ENCODE measurements around the gene MAPK9. TPM values are rescaled to one million over a fixed set of nuclear protein-coding genes. Genes with fewer than 3 reads are reported as not detected.
"Not testable (repeated sequence)": the region's sequence is repeated elsewhere in the genome, so short reads cannot be mapped to it uniquely, and the experiment has no call there.

Gene MAPK9
- total RNA-seq, 1 donor from 2014 or later, result 36.1 TPM

DNA sequence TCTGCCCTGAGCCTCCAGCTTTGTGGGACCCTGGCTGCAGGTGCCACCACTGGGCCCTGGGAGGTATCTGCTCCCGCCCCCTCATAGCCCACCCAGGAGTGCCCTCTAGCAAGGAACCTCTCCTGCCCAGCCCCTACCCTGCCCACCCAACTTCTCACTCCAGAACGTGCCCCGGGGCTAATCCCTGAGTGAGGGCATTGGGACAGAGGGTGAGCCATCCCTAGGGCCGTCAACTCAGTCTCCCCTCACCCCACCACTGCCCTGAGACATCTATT, 80.2 kb downstream of the MAPK9 start:
- no peak for DNase-seq (ENCODE audit: low read depth, low spot score)
- Mint-ChIP-seq H3K27me3 (ENCODE audit: low read depth) (peaks cover 5% of the 10 kb centered on the region), H3K4me3 (peak overlapping the region; percentile 0), H3K4me1 (peaks cover 6% of the 10 kb centered on the region), H3K36me3 (ENCODE audit: low read depth) (no peaks in the 10 kb centered on the region), H3K27ac (ENCODE audit: unreplicated experiment) (no peak overlapping the region), H3K9me3 (no peaks in the 10 kb centered on the region)
- TF ChIP-seq, protein P1, sequence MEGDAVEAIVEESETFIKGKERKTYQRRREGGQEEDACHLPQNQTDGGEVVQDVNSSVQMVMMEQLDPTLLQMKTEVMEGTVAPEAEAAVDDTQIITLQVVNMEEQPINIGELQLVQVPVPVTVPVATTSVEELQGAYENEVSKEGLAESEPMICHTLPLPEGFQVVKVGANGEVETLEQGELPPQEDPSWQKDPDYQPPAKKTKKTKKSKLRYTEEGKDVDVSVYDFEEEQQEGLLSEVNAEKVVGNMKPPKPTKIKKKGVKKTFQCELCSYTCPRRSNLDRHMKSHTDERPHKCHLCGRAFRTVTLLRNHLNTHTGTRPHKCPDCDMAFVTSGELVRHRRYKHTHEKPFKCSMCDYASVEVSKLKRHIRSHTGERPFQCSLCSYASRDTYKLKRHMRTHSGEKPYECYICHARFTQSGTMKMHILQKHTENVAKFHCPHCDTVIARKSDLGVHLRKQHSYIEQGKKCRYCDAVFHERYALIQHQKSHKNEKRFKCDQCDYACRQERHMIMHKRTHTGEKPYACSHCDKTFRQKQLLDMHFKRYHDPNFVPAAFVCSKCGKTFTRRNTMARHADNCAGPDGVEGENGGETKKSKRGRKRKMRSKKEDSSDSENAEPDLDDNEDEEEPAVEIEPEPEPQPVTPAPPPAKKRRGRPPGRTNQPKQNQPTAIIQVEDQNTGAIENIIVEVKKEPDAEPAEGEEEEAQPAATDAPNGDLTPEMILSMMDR (conservative IDR thresholded peaks at IDR 0.05), result no peak

DNA sequence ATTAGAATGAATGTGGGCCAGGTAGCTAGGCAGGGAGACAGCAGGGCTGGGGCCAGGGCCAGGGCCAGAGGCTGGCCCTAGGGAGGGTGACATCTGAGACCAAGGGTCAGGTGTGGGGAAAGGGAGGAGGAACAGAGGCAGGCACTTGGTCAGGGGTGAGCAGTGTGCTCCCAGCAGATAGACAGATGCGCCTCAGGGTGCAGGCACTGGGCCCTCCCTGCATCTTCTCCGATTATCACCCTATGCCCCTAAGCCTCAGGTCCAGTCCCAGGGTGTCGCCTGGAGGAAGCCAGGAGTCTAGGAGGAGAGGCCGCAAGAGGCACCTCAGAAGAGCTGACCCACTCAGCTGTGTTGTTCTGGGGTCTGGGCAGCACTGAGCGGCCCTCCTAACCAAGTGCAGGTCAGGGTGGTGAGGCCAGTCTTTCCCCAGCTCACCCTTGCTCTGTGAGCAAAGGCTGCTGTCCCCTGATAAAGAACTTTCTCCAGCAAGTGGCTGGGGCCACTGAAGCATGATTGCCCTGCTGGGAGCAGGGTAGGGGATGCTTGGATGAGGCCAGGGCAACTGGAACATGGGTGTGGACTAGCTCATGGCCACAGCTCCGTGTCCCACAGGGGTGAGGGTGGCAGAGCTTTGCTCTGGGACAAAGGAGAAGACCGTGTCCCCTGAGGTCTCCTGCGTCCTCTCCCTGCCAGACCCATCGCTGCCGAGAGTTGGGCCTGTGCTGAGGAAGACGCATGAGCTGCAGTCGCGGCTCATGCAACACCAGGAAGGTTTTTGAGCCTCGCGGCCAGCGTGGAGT, 80.7 kb downstream of the MAPK9 start:
- Mint-ChIP-seq H3K27me3 (ENCODE audit: low read depth) (peaks cover 5% of the 10 kb centered on the region), H3K9me3 (no peaks in the 10 kb centered on the region), H3K36me3 (ENCODE audit: low read depth) (no peaks in the 10 kb centered on the region), H3K27ac (ENCODE audit: unreplicated experiment) (no peak overlapping the region), H3K4me3 (peak overlapping the region; percentile 41), H3K4me1 (peaks cover 6% of the 10 kb centered on the region)
- TF ChIP-seq, protein P1 (conservative IDR thresholded peaks at IDR 0.05), result no peak
- no peak for DNase-seq (ENCODE audit: low read depth, low spot score)

GRCh38 chr5:180210077-180210476, 81.8 kb downstream of the MAPK9 start:
- H3K9me3 Mint-ChIP-seq; H3K4me1 Mint-ChIP-seq; H3K27me3 Mint-ChIP-seq (ENCODE audit: low read depth); H3K27ac Mint-ChIP-seq (ENCODE audit: unreplicated experiment); H3K36me3 Mint-ChIP-seq (ENCODE audit: low read depth); DNase-seq (ENCODE audit: low read depth, low spot score): not testable (repeated sequence)
- peak overlapping the region; percentile 74 for H3K4me3 Mint-ChIP-seq

DNA sequence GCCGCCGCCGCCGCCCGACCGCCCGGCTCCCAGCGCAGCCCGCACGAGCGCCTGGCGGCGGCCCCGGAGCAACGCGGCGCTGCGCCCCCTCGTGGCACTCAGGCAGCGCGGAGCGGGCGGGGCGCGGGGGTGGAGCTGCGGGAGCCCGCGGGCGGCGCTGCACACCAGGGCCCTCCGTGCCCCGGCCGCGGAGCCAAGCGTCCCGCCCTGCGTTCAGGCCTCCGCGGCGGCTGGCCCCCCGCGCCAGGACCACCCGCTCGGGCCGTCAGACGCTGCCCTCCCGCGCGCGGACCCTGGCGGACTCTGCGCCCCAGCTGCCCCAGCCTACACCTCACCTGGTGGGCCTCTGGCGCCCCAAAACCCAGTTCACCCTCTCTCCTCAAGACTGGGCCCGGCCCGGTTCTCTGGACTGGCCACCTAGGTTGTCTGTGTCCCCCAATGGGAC, 82.7 kb downstream of the MAPK9 start, which contains the start of gene RASGEF1C:
TSS of gene RASGEF1C (minus strand) at position 75 of the 445 bp plus-strand sequence. CDS start 71,159 bp downstream, outside the sequence.
- peaks cover 5% of the 10 kb centered on the region for H3K27me3 Mint-ChIP-seq (ENCODE audit: low read depth)
- TF ChIP-seq, protein P1 (conservative IDR thresholded peaks at IDR 0.05), result peak; percentile 59
- no peaks in the 10 kb centered on the region for H3K36me3 Mint-ChIP-seq (ENCODE audit: low read depth)
- H3K4me1 Mint-ChIP-seq, result peaks cover 6% of the 10 kb centered on the region
- peak within 1 kb of the TSS; percentile 74 for H3K4me3 Mint-ChIP-seq
- H3K27ac Mint-ChIP-seq (ENCODE audit: unreplicated experiment), result peak within 1 kb of the TSS; percentile 92
- peak; percentile 73 for DNase-seq (ENCODE audit: low read depth, low spot score)
- no peaks in the 10 kb centered on the region for H3K9me3 Mint-ChIP-seq

DNA sequence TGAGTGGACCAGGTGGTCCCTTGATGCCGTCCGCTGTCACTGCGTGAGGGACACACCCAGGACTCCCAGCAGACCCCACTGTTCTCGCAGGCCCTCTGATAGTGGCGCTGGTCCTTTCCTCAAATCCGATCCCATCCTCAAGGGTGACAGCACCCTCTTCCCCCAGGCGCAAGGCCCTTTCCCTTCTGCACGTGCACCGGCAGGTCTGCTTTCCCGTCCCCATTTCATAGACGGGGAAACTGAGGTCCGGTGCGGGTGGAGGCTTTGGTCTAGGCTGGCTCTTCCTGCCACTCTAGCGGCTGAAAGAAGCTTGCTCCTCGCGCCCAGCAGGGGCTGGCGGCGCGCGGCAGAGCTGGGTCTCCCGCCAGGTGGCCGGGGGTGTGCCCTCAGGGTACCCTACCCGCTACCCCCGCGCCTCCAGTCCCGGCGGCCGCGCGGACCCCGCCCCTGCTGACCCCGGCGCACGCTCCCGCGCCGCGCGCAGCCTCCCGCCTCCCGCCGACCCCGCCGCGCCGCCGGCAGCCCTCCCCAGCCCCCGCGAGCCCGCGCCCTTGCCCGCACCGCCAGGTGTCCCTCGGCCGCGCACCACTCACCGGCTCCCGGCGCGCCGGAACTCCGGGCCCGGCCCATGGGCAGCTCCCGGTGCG, 83.3 kb downstream of the MAPK9 start:
- H3K9me3 Mint-ChIP-seq, result no peaks in the 10 kb centered on the region
- TF ChIP-seq, protein P1 (conservative IDR thresholded peaks at IDR 0.05), result peak; percentile 28
- H3K4me3 Mint-ChIP-seq, result peak overlapping the region; percentile 49
- H3K36me3 Mint-ChIP-seq (ENCODE audit: low read depth), result no peaks in the 10 kb centered on the region
- DNase-seq (ENCODE audit: low read depth, low spot score), result peak; percentile 29
- H3K27me3 Mint-ChIP-seq (ENCODE audit: low read depth), result peaks cover 5% of the 10 kb centered on the region
- H3K27ac Mint-ChIP-seq (ENCODE audit: unreplicated experiment), result peak overlapping the region; percentile 92
- peaks cover 6% of the 10 kb centered on the region for H3K4me1 Mint-ChIP-seq

DNA sequence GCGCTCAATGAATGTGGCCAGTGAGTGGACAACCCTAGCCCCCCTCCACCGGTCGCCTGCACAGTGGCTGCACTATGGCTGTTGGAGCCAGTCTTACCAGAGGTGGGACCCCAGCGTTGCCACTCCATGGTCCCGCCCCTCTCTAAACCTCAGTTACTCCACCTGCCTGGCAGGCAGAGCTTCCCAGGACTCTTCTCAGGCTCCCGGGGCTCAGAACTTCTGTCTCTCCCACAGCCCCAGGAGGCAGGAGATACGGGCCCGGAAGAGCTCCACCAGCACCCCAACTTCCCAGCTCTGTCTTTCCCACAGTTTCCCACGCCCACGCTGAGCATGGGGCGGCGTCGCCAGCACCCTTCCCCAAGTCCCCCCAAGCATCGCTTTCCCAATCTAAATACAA, 83.8 kb downstream of the MAPK9 start:
- Mint-ChIP-seq H3K4me3 (peak overlapping the region; percentile 49), H3K36me3 (ENCODE audit: low read depth) (no peaks in the 10 kb centered on the region), H3K27me3 (ENCODE audit: low read depth) (peaks cover 5% of the 10 kb centered on the region), H3K27ac (ENCODE audit: unreplicated experiment) (no peak overlapping the region), H3K9me3 (no peaks in the 10 kb centered on the region), H3K4me1 (peaks cover 6% of the 10 kb centered on the region)
- TF ChIP-seq, protein P1 (conservative IDR thresholded peaks at IDR 0.05), result no peak
- DNase-seq (ENCODE audit: low read depth, low spot score), result no peak

Measured in neural crest cell (in vitro differentiated cells).